Amniotic epithelial cell (primary cell): Measurements from ENCODE around the gene FLNB.
"Not testable (repeated sequence)": the region's sequence is repeated elsewhere in the genome, so short reads cannot be mapped to it uniquely, and the experiment has no call there.

ENCODE experiments used
- DNase-seq: peaks from one replicate; pipeline ENCODE4 v3.0.0-alpha.2; 2010; ENCODE audit warnings: low read depth

The FLNB gene

DNA sequence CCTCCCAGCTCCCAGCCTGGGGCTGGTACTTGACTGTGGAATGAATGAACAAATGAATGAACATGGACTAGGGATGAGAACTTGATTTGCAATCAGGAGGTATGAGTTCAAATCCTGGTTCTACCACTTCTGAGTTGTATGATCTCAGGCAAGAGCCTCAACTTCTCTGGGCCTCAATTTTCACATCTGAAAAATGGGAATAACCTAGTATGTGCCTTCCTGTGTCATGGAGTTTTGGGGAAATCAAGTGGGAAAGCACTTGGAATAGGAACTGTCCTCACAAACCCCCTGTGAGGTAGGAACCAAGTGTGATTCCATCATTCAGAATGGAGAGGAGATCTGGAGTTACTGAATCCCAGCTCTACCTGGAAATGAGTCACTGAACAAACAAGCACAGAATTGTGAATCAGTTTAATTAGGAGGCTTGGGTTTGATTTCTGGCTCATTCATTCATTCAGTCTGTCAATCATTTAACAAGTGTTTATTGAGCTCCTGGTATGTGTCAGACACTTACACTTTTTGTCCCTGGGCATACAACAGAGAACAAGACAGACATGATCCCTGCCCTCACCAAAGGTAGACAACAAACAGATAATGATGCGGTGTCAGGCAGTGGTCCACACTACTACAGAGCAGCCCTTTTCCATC is 172.8 kb downstream of the FLNB start:
- no peak for DNase-seq

GRCh38 chr3:58183221-58183620 is 175.0 kb downstream of the FLNB start:
- no peak for DNase-seq

DNA sequence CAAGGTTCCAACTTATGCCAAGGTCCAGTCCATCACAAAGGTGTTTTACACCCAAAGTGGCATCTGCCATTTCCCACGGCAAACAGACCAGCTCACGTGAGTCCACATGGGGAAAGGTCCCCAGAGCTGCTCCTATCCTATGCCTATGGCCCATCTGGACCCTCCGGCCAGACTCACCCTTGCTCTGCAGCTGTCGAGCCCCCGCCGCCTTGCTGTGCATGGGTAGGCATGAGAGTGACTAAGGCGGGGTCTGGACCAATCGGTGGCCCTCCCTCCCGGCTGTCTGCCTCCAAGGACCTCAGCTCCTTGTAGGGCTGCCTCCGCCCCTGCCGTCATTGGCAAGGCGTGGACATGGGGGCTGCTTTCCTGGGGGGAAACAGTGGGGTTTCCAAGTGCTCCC is 175.7 kb downstream of the FLNB start:
- no peak for DNase-seq

DNA sequence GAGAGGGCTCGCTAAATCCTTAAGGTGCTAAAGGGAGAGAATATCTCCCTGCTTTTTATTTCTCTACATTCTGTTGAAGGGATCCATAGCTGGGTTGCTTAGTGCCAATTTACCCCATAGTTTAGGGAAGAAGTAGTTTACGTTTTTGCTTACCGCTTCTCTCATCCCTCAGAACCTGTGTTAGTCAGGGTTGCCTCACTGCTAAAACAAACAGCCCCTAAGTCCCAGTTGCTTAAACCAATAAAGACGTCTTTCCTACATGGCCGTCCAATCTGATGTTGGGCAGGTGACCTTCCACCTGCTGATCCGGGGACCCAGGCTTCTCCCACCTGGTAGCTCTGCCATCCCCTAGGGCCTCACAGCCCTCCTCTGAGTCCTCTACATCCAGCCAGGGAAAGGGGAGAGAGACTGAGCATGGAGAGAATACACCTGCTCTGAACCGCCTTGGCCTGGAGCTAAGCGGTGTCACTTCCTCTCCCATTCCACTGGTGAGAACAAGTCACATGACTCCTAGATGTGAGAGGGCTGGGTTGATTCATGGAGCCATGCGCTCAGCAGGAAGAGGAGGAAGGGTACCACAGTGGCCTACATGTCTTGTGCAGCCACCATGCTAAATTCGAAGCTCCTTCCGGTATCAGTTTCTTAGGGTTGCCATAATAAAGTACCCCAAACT is 176.2 kb downstream of the FLNB start:
- DNase-seq: no peak

DNA sequence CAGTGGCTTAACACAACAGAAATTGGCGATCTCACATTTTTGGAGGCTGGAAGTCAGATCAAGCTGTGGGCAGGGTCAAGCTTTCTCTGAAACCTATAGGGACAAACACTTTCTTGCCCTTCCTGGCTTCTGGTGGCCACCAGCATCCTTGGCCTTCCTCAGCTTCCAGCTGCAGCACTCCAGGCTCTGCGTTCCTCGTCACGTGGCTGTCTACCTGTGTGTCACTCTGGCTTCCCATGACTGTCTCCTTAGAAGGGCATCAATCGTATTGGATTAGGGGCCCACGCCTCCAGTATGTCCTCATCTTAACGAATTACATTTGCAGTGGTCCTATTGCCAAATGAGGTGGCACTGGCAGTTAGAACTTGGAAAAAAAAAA is 176.7 kb downstream of the FLNB start:
- no peak for DNase-seq

DNA sequence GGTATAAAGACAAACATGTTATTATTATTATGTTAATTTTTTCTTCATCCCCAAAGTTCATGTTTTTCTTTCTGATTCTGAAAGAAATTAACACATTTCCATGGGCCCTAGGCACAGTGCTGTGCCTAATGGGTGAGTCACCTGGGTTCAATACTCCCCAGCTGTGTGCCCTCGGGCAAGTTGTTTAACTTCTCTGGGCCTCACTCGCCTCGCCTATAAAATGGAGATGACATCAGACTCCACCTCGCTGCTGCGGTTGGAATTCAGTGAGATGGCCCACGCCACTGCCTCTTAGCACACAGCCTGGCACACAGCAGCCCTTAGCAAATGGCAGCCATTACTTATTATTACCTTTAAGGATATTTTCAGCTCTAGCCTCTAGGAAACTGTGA is 179.9 kb downstream of the FLNB start:
- no peak for DNase-seq

GRCh38 chr3:58188921-58189451 is 180.8 kb downstream of the FLNB start:
- no peak for DNase-seq

- DNase-seq: no peak
Observed at GRCh38 chr3:58189691-58190090, 181.5 kb downstream of the FLNB start.

DNA sequence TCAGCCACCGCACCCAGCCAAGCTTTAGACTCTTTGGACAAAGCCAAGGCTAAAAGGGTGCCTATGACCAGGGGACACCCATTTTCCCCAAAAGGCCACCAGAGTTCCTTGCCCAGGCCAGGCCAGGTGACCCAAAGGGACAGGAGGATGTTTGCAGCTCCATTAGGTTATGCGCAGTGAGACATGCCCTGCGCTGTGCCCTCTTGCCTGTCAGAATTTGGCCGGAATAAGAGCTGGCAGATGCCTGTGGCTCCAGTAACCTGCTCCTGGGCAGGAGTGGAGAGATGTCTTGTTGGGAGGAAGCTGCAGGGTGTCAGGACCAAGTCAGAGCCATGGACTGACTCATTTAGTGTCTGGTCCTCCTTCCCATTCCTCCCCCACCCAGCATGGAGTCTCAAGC is 182.1 kb downstream of the FLNB start:
- DNase-seq: no peak

- DNase-seq: no peak
Observed at GRCh38 chr3:58190882-58191281, 182.7 kb downstream of the FLNB start.

- DNase-seq: no peak
Observed at GRCh38 chr3:58191361-58191991, 183.3 kb downstream of the FLNB start.

DNA sequence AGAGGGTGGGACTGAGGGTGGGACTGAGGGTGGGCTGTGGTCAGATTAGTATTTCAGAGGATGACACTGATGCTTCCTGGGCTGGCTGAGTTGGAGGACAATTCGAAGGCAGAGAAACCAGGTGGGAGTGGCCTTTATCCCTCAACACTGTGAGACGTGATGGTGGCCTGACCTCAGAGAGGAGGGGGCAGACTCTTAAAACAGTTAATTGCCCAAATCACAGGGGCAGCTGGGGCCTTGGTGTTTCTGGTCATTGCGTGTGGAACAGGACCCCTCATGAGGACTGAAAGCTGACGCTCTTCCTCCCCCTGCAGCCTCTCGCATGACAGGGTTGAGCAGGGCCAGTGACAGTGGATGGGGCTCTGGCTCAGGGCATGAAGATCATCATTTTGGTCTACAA is 183.8 kb downstream of the FLNB start:
- DNase-seq: no peak

- no peak for DNase-seq
Observed at GRCh38 chr3:58193682-58194407, 185.6 kb downstream of the FLNB start.

DNA sequence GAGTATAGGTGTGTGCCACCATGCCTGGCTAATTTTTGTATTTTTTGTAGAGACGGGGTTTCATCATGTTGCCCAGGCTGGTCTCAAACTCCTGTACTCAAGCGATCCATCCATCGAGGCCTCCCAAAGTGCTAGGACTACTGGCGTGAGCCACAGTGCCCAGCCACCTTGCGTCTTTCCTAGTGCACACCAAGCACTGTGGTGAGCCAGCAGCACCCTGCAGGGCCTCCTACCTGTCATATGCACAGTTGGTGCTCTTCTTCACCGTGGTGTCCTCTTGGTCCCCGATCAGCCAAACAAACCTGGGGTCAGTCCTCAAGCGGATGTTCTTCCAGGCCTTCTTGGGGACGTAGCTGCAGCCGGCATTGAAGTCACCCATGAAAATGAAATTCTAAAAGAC is 189.4 kb downstream of the FLNB start:
- DNase-seq: no peak

GRCh38 chr3:58198362-58198761 is 190.1 kb downstream of the FLNB start:
- no peak for DNase-seq

- DNase-seq: no peak
Observed at GRCh38 chr3:58198804-58199203, 190.6 kb downstream of the FLNB start.

- no peak for DNase-seq
Observed at GRCh38 chr3:58200121-58200709, 192.0 kb downstream of the FLNB start.

DNA sequence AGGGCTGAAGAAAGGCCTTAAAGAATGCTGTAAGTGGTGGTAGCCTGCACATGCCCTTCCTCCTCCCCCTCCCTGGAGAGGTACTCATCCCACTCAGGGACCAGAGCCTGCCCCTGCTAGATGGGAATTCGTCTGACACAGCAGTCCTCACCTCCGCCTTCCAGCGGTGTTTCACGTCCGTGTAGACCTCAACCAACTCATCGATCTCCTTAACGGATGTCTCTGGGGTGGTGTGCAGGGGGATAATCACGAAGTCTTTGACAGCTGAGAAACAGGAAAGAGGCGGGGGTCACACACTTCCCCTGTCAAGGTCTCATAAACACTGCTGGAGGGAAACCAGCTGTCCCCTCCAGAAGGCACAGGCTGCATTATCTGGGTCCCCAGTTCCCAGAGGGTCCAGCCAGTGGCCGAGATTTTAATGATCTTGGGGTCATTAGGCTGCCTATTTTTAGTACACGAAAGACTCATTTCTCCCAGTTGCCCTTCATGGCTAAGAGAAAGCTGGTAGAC is 192.7 kb downstream of the FLNB start:
- DNase-seq: no peak

DNA sequence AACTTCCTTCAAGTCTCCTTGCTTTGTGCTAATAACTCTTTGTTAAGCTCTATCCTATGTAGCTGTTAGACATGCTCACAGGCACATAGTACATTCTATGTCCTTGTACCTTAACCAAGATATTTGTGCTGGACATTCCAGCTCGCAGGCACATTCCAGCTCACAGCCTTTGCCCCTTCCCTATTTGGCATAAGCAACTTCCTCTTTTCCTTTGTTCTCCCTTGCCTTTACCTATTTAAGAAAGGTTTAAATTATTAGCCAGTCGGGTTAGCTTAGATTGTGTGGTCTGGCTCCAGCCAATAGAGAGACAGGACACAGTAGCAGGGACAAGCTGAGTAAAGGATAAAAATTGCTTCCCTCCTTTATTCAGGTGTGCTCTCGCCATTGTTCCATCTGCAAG is 193.2 kb downstream of the FLNB start:
- not testable (repeated sequence) for DNase-seq

DNA sequence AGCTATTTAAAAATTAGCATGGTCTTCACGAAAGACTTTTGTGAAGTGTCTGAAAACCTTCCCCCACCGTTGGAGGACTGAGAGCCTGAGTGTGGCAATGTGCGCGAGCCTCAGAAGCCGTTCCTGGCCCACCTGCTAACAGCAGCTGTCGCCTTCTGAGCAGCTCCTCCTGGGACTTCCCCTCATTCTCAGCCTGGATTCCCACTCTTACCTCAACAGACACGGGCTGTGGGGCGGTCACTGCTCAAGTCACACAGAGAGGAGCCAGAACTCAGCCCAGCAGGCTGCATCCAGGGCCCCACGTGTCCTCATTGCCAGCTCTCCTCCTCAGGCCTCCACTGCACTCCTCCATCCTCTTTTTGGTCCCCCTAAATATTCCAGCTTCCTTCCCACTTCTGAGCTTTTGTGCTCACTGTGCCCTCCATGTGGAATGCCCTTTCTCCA is 194.7 kb downstream of the FLNB start:
- DNase-seq: no peak

GRCh38 chr3:58203541-58203940 is 195.3 kb downstream of the FLNB start:
- no peak for DNase-seq

GRCh38 chr3:58204720-58205119 is 196.5 kb downstream of the FLNB start:
- no peak for DNase-seq
